Right cardiac atrium (tissue), 5 donors: ENCODE results near the gene ATP6V0C. TPM values are rescaled to one million over a fixed set of nuclear protein-coding genes. Genes with fewer than 3 reads are reported as not detected.

Experiments
- ATAC-seq, 2 donors: fragments of 200-7000 bp; cut with Tn5 transposase; one replicate each; pipeline versions ENCODE4 v1.8.0 to v1.9.1; 2020; ENCODE audit warnings: moderate library complexity in 2 of 2, mild to moderate bottlenecking in 1 of 2
- DNase-seq, 3 donors: peaks; one replicate each; pipeline ENCODE4 v3.0.0-alpha.2; 2020
- H3K27ac ChIP-seq: one replicate; pipeline ENCODE4 v1.5.1; 2013; ENCODE audit warnings: mild to moderate bottlenecking, low read length, control low read depth, moderate library complexity
- H3K27me3 ChIP-seq: one replicate; pipeline ENCODE4 v1.6.1; 2013; ENCODE audit not compliant: control insufficient read depth, insufficient read depth
- H3K4me1 ChIP-seq: one replicate; pipeline ENCODE4 v1.6.1; 2013; ENCODE audit warnings: low read length; ENCODE audit not compliant: control insufficient read depth, insufficient read depth
- H3K4me3 ChIP-seq: one replicate; pipeline ENCODE4 v1.5.1; 2013; ENCODE audit warnings: low read length, control low read depth
- H3K9me3 ChIP-seq: one replicate; pipeline ENCODE4 v1.6.1; 2013; ENCODE audit warnings: low read length; ENCODE audit not compliant: control insufficient read depth
- WGBS: extraction: QIAGEN DNeasy Blood & Tissue Kit; methylation state at CpG from one replicate; pipeline ENCODE4 v1.1.7; 2013; 5-methylcytosine and 5-hydroxymethylcytosine counted together
- intact Hi-C, 4 donors: fragments of 100-400 bp; cut with DNase I; formaldehyde crosslinking; loops; one replicate each; pipeline versions ENCODE4 v1.11.0 to v1.14.0; 2022 to 2023
- long read RNA-seq, 4 donors: library from polyadenylated mRNA; unstranded; transcript quantifications; one replicate each; pipeline ENCODE4 v2.0.0, GENCODE V29; 2020 to 2021
- polyA plus RNA-seq: library from polyadenylated mRNA; stranded (reverse); fragments of 200-250 nt; gene quantifications from one replicate; pipeline ENCODE4 v1.2.3, GENCODE V29; 2013
- total RNA-seq, 4 donors: library from RNA; stranded (reverse); fragmentation: NEBNext Ultra II Directional; extraction: Animal tissue kit (Norgen Biotek cat#: 25700); gene quantifications; one replicate each; pipeline ENCODE4 v1.2.1, GENCODE V29; 2021
- donor health status: healthy with polysubstance abuse.
- donor health status: DM: no; HTN: yes; CAD: no.
- donor health status: DM: no; HTN: no; CAD: no.
- donor health status: DM: no; HTN: yes; CAD: no; lungs with severe emphysema.
- donor health status: DM: yes; HTN: yes; CAD: no.

ATP6V0C gene
- total RNA-seq (100 to 1,000 TPM; 153 to 180 (median 179) TPM), polyA plus RNA-seq (206 TPM)
- long read RNA-seq, donor 1, transcript ATP6V0C-201 (3 exons, 1,175 nt): major isoform, 75 of 77 reads
- long read RNA-seq, donor 1, partial matches to known transcripts: 0 of 77 reads
- long read RNA-seq, donor 1, other reads (novel, unspliced or antisense): 0 of 77 reads
- long read RNA-seq, donor 2, transcript ATP6V0C-201 (3 exons, 1,175 nt): major isoform, 60 of 61 reads
- long read RNA-seq, donor 2, partial matches to known transcripts: 0 of 61 reads
- long read RNA-seq, donor 2, other reads (novel, unspliced or antisense): 0 of 61 reads
- long read RNA-seq, donor 3, transcript ATP6V0C-201 (3 exons, 1,175 nt): major isoform, 13 of 13 reads
- long read RNA-seq, donor 3, partial matches to known transcripts: 0 of 13 reads
- long read RNA-seq, donor 3, other reads (novel, unspliced or antisense): 0 of 13 reads
- long read RNA-seq, donor 4, transcript ATP6V0C-201 (3 exons, 1,175 nt): major isoform, 64 of 67 reads
- long read RNA-seq, donor 4, partial matches to known transcripts: 0 of 67 reads
- long read RNA-seq, donor 4, other reads (novel, unspliced or antisense): 1 of 67 reads

DNA sequence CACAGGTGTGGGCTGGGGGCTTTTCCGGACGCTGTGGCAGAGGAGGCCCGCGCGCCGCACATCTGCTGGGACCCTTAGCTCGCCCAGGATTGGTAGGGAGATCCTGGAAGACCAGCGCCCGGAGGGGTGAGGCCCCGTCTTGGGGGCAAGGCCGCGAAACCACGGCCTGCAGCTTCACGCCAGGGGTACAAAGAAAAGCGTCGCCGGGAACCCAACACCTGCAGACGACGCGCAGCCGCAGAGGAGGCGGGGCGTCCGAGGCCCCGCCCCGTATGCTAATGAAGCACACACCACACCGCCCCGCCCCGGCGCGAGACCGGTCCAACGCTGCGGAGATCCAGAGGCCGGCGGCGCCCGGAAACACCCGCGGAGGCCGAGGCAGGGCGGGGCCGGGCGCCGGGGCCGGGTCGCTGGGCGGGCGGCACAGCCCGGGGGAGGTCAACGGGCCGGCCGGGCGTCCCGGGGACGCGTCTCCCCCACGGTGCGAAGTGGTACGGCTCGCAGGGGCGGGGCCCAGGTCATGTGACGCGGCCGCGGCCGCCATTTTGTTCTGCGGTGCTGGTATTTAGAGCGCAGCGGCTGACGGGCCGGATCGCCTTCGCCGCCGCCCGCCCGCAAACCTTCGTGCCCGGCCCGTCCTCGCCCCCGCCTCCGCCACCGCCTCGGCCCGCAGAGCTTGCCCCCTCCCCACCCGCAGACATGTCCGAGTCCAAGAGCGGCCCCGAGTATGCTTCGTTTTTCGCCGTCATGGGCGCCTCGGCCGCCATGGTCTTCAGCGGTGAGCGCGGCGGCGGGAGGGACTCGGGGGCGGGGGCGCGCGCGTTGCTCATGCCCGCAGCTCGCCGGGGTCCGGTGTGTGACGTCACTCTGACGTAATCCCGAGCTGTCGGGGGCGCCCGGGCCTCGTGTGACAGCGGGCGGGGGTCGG, at the start of gene ATP6V0C:
ATP6V0C (plus strand) TSS at position 548 of the 928 bp plus-strand sequence; CDS start at position 700, 152 bp downstream.
- DNase-seq (peak; percentile 93 to 98 (median 97)), ATAC-seq (peak; percentile 80 to 89)
- peaks cover 20% of the 10 kb centered on the region for H3K4me1 ChIP-seq
- intact Hi-C loops: no loop called here
- peak within 1 kb of the TSS; percentile 97 for H3K4me3 ChIP-seq
- H3K27me3 ChIP-seq: no peaks in the 10 kb centered on the region
- H3K9me3 ChIP-seq: no peaks in the 10 kb centered on the region
- peak within 1 kb of the TSS; percentile 92 for H3K27ac ChIP-seq
- WGBS: 2% methylated on average over 122 of the region's 122 CpGs

GRCh38 chr16:2464333-2464732, 49.4 kb upstream of the ATP6V0C start:
- DNase-seq: peak in 2 of 3 donors; percentile 34 to 50
- Histone ChIP-seq H3K27me3 (no peaks in the 10 kb centered on the region), H3K27ac (no peak overlapping the region), H3K4me3 (no peak overlapping the region), H3K9me3 (no peaks in the 10 kb centered on the region), H3K4me1 (peaks cover 3% of the 10 kb centered on the region)
- 81% methylated on average over 12 of the region's 12 CpGs for WGBS
- intact Hi-C loops: no loop called here
- ATAC-seq: no peak

DNA sequence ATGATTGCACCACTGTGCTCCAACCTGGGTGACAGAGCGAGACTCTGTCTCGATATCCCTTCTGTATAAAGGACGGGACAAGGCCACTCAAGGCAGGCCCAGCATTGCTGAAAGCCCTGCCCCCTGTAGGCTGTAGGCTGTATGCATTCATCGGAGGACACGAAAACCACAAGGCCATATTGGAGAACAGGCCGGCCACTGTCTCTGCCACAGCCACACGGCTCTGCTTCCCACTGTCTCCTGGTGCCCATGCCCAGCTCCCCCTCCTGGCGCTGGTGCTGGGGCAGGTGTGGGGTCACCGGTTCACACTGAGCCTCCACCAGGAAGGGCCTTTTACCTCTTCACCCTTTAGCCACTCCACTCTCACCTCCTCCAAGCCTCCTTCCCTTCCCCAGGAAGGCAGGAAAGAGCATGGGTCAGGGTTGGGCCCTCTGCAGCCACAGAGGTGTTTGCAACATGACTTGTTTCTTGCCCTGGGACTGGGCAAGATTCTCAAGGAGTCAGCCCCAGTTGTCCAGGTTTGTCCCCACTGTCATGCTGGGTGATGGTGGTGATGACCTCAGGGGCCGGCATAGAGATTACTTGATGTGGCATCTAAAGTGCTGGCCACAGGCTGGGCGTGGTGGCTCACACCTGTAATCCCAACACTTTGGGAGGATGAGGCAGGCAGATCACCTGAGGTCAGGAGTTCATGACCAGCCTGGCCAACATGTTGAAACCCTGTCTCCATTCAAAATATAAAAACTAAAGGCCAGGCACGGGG, 47.9 kb upstream of the ATP6V0C start:
- WGBS: 83% methylated on average over 12 of the region's 12 CpGs
- Histone ChIP-seq H3K27me3 (no peaks in the 10 kb centered on the region), H3K4me3 (no peak overlapping the region), H3K4me1 (peaks cover 3% of the 10 kb centered on the region), H3K9me3 (no peaks in the 10 kb centered on the region), H3K27ac (no peak overlapping the region)
- intact Hi-C loops: no loop called here
- DNase-seq (peak in 2 of 3 donors; percentile 36 to 39), ATAC-seq (no peak)

GRCh38 chr16:2466667-2467527, 46.9 kb upstream of the ATP6V0C start:
- intact Hi-C loops: no loop called here
- 78% methylated on average over 29 of the region's 29 CpGs for WGBS
- no peak for ATAC-seq

DNA sequence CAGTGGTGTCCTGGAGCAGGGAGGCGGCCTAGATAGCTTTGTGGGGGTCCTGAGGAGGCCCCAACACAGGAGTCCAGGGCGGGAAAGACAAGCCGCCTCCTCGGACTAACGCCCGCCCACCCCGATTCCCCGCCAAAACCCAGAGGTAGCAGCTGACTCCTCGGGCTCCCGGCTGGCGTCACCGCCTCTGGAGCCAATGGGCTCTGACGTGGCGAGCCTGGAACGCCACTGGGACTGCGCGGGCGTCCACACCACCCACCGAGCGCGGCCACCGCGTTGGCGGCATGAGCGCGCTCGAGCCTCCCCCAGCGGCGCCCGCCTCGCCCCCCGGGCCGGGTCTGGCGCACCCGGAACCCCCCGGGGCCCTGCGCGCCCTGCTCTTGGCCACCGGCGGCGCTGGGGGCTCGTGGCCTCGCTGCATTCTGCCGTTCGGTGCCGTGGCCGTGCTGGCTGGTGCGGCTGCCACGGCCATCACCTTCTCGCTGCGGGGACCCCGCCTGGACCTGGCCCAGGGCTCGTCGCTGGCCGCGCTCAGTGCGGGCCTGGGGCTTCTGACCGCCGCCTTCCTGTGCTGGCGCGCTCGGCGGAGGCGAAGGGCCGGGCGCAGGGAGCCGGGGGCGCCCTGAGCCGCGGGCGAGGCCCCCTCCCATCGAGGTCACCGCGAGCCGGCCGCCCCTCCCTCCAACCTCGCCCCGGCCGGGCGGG, 46.1 kb upstream of the ATP6V0C start:
- intact Hi-C loops: no loop called here
- H3K27me3 ChIP-seq: no peaks in the 10 kb centered on the region
- peaks cover 3% of the 10 kb centered on the region for H3K4me1 ChIP-seq
- 1% methylated on average over 80 of the region's 80 CpGs for WGBS
- ATAC-seq (peak; percentile 73 to 80), DNase-seq (peak; percentile 87 to 95 (median 94))
- no peaks in the 10 kb centered on the region for H3K9me3 ChIP-seq
- H3K27ac ChIP-seq: no peak overlapping the region
- peak overlapping the region; percentile 50 for H3K4me3 ChIP-seq

More at GRCh38 chr16:2466667-2467527, 46.9 kb upstream of the ATP6V0C start:
- DNase-seq: peak in 2 of 3 donors; percentile 66 to 67
- Histone ChIP-seq H3K9me3 (no peaks in the 10 kb centered on the region), H3K27me3 (no peaks in the 10 kb centered on the region), H3K4me3 (no peak overlapping the region), H3K4me1 (peaks cover 3% of the 10 kb centered on the region), H3K27ac (no peak overlapping the region)

GRCh38 chr16:2468233-2468724, 45.5 kb upstream of the ATP6V0C start:
- Histone ChIP-seq H3K4me1 (peaks cover 4% of the 10 kb centered on the region), H3K27ac (no peak overlapping the region), H3K4me3 (peak overlapping the region; percentile 50), H3K27me3 (no peaks in the 10 kb centered on the region), H3K9me3 (no peaks in the 10 kb centered on the region)
- intact Hi-C loops: no loop called here
- ATAC-seq: peak; percentile 1 to 8
- 1% methylated on average over 38 of the region's 38 CpGs for WGBS
- DNase-seq: peak in 2 of 3 donors; percentile 72 to 75

GRCh38 chr16:2468725-2469398, 44.9 kb upstream of the ATP6V0C start:
- intact Hi-C loops: no loop called here
- Histone ChIP-seq H3K27me3 (no peaks in the 10 kb centered on the region), H3K9me3 (no peaks in the 10 kb centered on the region), H3K4me3 (no peak overlapping the region), H3K27ac (no peak overlapping the region), H3K4me1 (peaks cover 6% of the 10 kb centered on the region)
- ATAC-seq (peak in 1 of 2 donors; percentile 1), DNase-seq (peak in 2 of 3 donors; percentile 79 to 82)
- 9% methylated on average over 14 of the region's 14 CpGs for WGBS

- Histone ChIP-seq H3K27ac (no peak overlapping the region), H3K4me3 (no peak overlapping the region), H3K9me3 (no peaks in the 10 kb centered on the region), H3K27me3 (no peaks in the 10 kb centered on the region), H3K4me1 (peaks cover 6% of the 10 kb centered on the region)
- 48% methylated on average over 16 of the region's 16 CpGs for WGBS
- intact Hi-C loops: no loop called here
- ATAC-seq (no peak), DNase-seq (peak in 2 of 3 donors; percentile 49 to 52)
Observed at GRCh38 chr16:2469399-2470233, 44.1 kb upstream of the ATP6V0C start.
